ENCODE measurements around the gene KRTAP9-3. TPM values are rescaled to one million over a fixed set of nuclear protein-coding genes. Genes with fewer than 3 reads are reported as not detected.
"Not testable (repeated sequence)": the region's sequence is repeated elsewhere in the genome, so short reads cannot be mapped to it uniquely, and the experiment has no call there.

KRTAP9-3 gene
- total and polyA plus RNA-seq, 7 experiments from 2014 or later, result not detected

DNA sequence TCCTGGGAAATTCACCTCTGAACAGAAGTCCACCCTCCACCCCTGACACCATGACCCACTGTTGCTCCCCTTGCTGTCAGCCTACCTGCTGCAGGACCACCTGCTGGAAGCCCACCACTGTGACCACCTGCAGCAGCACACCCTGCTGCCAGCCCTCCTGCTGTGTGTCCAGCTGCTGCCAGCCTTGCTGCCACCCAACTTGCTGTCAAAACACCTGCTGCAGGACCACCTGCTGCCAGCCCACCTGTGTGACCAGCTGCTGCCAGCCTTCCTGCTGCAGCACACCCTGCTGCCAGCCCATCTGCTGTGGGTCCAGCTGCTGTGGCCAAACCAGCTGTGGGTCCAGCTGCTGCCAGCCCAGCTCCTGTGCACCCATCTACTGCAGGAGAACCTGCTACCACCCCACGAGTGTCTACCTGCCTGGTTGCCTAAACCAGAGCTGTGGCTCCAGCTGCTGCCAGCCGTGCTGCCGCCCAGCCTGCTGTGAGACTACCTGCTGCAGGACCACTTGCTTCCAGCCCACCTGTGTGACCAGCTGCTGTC is 43.5 kb downstream of the KRTAP9-3 start, which contains the start of gene KRTAP9-7:
Gene KRTAP9-7 (plus strand): TSS at position 51 of the 543 bp plus-strand sequence. CDS start 0 bp downstream, at position 51.
- intact Hi-C loops (cut with micrococcal nuclease); H3K9me3 ChIP-seq (ENCODE audit: control insufficient read depth in 2 of 3, low read length in 3 of 3): not testable (repeated sequence)
- POLR2A ChIA-PET, result interaction anchor here (0.6 kb wide), 1 partner anchor 14 kb away, joined by 3 read pairs; no protein-coding TSS in a partner anchor

GRCh38 chr17:41278176-41278955 is 46.1 kb downstream of the KRTAP9-3 start:
- H3K4me3 ChIP-seq (ENCODE audit: low read length), result no peak overlapping the region
- Mint-ChIP-seq H3K27me3 (peaks cover 4 to 20% (median 6%) of the 10 kb centered on the region in 5 donors), H3K36me3 (no peaks in the 10 kb centered on the region), H3K4me1 (peaks cover 0 to 11% (median 0%) of the 10 kb centered on the region in 7 donors), H3K4me3 (no peak overlapping the region), H3K27ac (peak overlapping the region in 1 of 9 donors; percentile 32), H3K9me3 (peaks cover 0 to 3% (median 0%) of the 10 kb centered on the region in 11 donors)
- H3K36me3 ChIP-seq (ENCODE audit: control insufficient read depth in 2 of 3, insufficient read depth in 3 of 3, low read length in 3 of 3), result no peaks in the 10 kb centered on the region
- ATAC-seq (no peak), DNase-seq (no peak)
- CTCF ChIA-PET, result no interaction called here
- no peaks in the 10 kb centered on the region for H3K4me1 ChIP-seq (ENCODE audit: control insufficient read depth in 2 of 2, insufficient read depth in 2 of 2, low read length in 2 of 2)
- POLR2A ChIA-PET, result no interaction called here
- H3K27ac ChIP-seq (ENCODE audit: low read depth, low read length), result no peak overlapping the region
- no peaks in the 10 kb centered on the region for H3K27me3 ChIP-seq (ENCODE audit: control insufficient read depth in 2 of 2, insufficient read depth in 2 of 2, low read length in 2 of 2)
- no peaks in the 10 kb centered on the region for H3K9me3 ChIP-seq (ENCODE audit: control insufficient read depth in 2 of 3, low read length in 3 of 3)
- intact Hi-C loops (cut with micrococcal nuclease), result loop anchor here in 1 of 2 donors (1.0 kb wide), 1 partner anchor 14 kb away; no protein-coding TSS in a partner anchor

More for the DNA sequence above, 43.5 kb downstream of the KRTAP9-3 start, which contains the start of gene KRTAP9-7:
- H3K9me3 Mint-ChIP-seq; H3K36me3 Mint-ChIP-seq; H3K4me1 ChIP-seq (ENCODE audit: control insufficient read depth in 2 of 2, insufficient read depth in 2 of 2, low read length in 2 of 2); H3K27ac Mint-ChIP-seq; H3K36me3 ChIP-seq (ENCODE audit: control insufficient read depth in 2 of 3, insufficient read depth in 3 of 3, low read length in 3 of 3); CTCF ChIA-PET; ATAC-seq; H3K27me3 ChIP-seq (ENCODE audit: control insufficient read depth in 2 of 2, insufficient read depth in 2 of 2, low read length in 2 of 2); DNase-seq; H3K4me3 Mint-ChIP-seq; H3K4me3 ChIP-seq (ENCODE audit: low read length); H3K27ac ChIP-seq (ENCODE audit: low read depth, low read length): not testable (repeated sequence)
- Mint-ChIP-seq H3K4me1 (peaks cover 0 to 12% (median 2%) of the 10 kb centered on the region in 7 donors), H3K27me3 (peaks cover 4 to 16% (median 6%) of the 10 kb centered on the region in 5 donors)

Other genes with a start within 250 kb of the KRTAP9-3 start
Only the 30 nearest of the 42 such genes appear.
- not detected for gene KRTAP2-1, start 185.1 kb upstream of the KRTAP9-3 start, total RNA-seq
- not detected for gene KRTAP2-1, start 185.1 kb upstream of the KRTAP9-3 start, polyA plus RNA-seq
- gene KRTAP2-2, start 177.2 kb upstream of the KRTAP9-3 start, total RNA-seq, result not detected
- not detected for gene KRTAP2-2, start 177.2 kb upstream of the KRTAP9-3 start, polyA plus RNA-seq
- not detected for gene KRTAP2-3, start 172.3 kb upstream of the KRTAP9-3 start, total RNA-seq
- not detected for gene KRTAP2-3, start 172.3 kb upstream of the KRTAP9-3 start, polyA plus RNA-seq
- gene KRTAP2-4, start 166.6 kb upstream of the KRTAP9-3 start, total RNA-seq, result not detected
- gene KRTAP2-4, start 166.6 kb upstream of the KRTAP9-3 start, polyA plus RNA-seq, result not detected
- gene KRTAP4-7, start 148.3 kb upstream of the KRTAP9-3 start, total RNA-seq, result not detected
- gene KRTAP4-7, start 148.3 kb upstream of the KRTAP9-3 start, polyA plus RNA-seq, result not detected
- not detected for gene KRTAP4-8, start 134.3 kb upstream of the KRTAP9-3 start, total RNA-seq
- gene KRTAP4-8, start 134.3 kb upstream of the KRTAP9-3 start, polyA plus RNA-seq, result not detected
- gene KRTAP4-16, start 130.2 kb upstream of the KRTAP9-3 start, total RNA-seq, result not detected
- not detected for gene KRTAP4-16, start 130.2 kb upstream of the KRTAP9-3 start, polyA plus RNA-seq
- not detected for gene KRTAP4-9, start 127.1 kb upstream of the KRTAP9-3 start, total RNA-seq
- not detected for gene KRTAP4-9, start 127.1 kb upstream of the KRTAP9-3 start, polyA plus RNA-seq
- not detected for gene KRTAP4-11, start 114.1 kb upstream of the KRTAP9-3 start, total RNA-seq
- not detected for gene KRTAP4-11, start 114.1 kb upstream of the KRTAP9-3 start, polyA plus RNA-seq
- not detected for gene KRTAP4-12, start 108.3 kb upstream of the KRTAP9-3 start, total RNA-seq
- not detected for gene KRTAP4-12, start 108.3 kb upstream of the KRTAP9-3 start, polyA plus RNA-seq
- not detected for gene KRTAP4-6, start 91.9 kb upstream of the KRTAP9-3 start, total RNA-seq
- gene KRTAP4-6, start 91.9 kb upstream of the KRTAP9-3 start, polyA plus RNA-seq, result not detected
- gene KRTAP4-5, start 82.6 kb upstream of the KRTAP9-3 start, total RNA-seq, result not detected
- not detected for gene KRTAP4-5, start 82.6 kb upstream of the KRTAP9-3 start, polyA plus RNA-seq
- not detected for gene KRTAP4-4, start 71.7 kb upstream of the KRTAP9-3 start, total RNA-seq
- gene KRTAP4-4, start 71.7 kb upstream of the KRTAP9-3 start, polyA plus RNA-seq, result not detected
- gene KRTAP4-3, start 64.2 kb upstream of the KRTAP9-3 start, total RNA-seq, result not detected
- gene KRTAP4-3, start 64.2 kb upstream of the KRTAP9-3 start, polyA plus RNA-seq, result not detected
- not detected for gene KRTAP4-2, start 54.2 kb upstream of the KRTAP9-3 start, total RNA-seq
- gene KRTAP4-2, start 54.2 kb upstream of the KRTAP9-3 start, polyA plus RNA-seq, result not detected
- not detected for gene KRTAP4-1, start 47.5 kb upstream of the KRTAP9-3 start, total RNA-seq
- not detected for gene KRTAP4-1, start 47.5 kb upstream of the KRTAP9-3 start, polyA plus RNA-seq
- not detected for gene KRTAP9-1, start 42.6 kb upstream of the KRTAP9-3 start, total RNA-seq
- gene KRTAP9-1, start 42.6 kb upstream of the KRTAP9-3 start, polyA plus RNA-seq, result not detected
- not detected for gene KRTAP9-2, start 5.8 kb upstream of the KRTAP9-3 start, total RNA-seq
- gene KRTAP9-2, start 5.8 kb upstream of the KRTAP9-3 start, polyA plus RNA-seq, result not detected
- gene KRTAP9-8, start 5.5 kb downstream of the KRTAP9-3 start, total RNA-seq, result not detected
- gene KRTAP9-8, start 5.5 kb downstream of the KRTAP9-3 start, polyA plus RNA-seq, result not detected
- gene KRTAP9-4, start 17.2 kb downstream of the KRTAP9-3 start, total RNA-seq, result not detected
- not detected for gene KRTAP9-4, start 17.2 kb downstream of the KRTAP9-3 start, polyA plus RNA-seq
- gene KRTAP9-9, start 22.9 kb downstream of the KRTAP9-3 start, total RNA-seq, result not detected
- gene KRTAP9-9, start 22.9 kb downstream of the KRTAP9-3 start, polyA plus RNA-seq, result not detected
- gene KRTAP9-6, start 32.9 kb downstream of the KRTAP9-3 start, total RNA-seq, result not detected
- gene KRTAP9-6, start 32.9 kb downstream of the KRTAP9-3 start, polyA plus RNA-seq, result not detected
- not detected for gene KRTAP9-7, start 43.2 kb downstream of the KRTAP9-3 start, total RNA-seq
- gene KRTAP9-7, start 43.2 kb downstream of the KRTAP9-3 start, polyA plus RNA-seq, result not detected
- gene KRTAP29-1, start 70.4 kb downstream of the KRTAP9-3 start, total RNA-seq, result not detected
- under 1 TPM in 1 of 2 donors, not detected in 1; 0.30 TPM for gene KRTAP29-1, start 70.4 kb downstream of the KRTAP9-3 start, polyA plus RNA-seq
- gene KRTAP16-1, start 76.9 kb downstream of the KRTAP9-3 start, total RNA-seq, result under 1 TPM in 3 of 5 experiments, not detected in 2; 0.22 to 0.49 (median 0.32) TPM
- under 1 TPM in 1 of 2 donors, not detected in 1; 0.19 TPM for gene KRTAP16-1, start 76.9 kb downstream of the KRTAP9-3 start, polyA plus RNA-seq
- not detected for gene KRTAP17-1, start 83.3 kb downstream of the KRTAP9-3 start, total RNA-seq
- not detected for gene KRTAP17-1, start 83.3 kb downstream of the KRTAP9-3 start, polyA plus RNA-seq
- gene KRT33A, start 118.4 kb downstream of the KRTAP9-3 start, total RNA-seq, result not detected
- gene KRT33A, start 118.4 kb downstream of the KRTAP9-3 start, polyA plus RNA-seq, result not detected
- not detected for gene KRT33B, start 137.4 kb downstream of the KRTAP9-3 start, total RNA-seq
- not detected for gene KRT33B, start 137.4 kb downstream of the KRTAP9-3 start, polyA plus RNA-seq
- not detected for gene KRT34, start 149.9 kb downstream of the KRTAP9-3 start, total RNA-seq
- gene KRT34, start 149.9 kb downstream of the KRTAP9-3 start, polyA plus RNA-seq, result not detected
- gene KRT31, start 165.2 kb downstream of the KRTAP9-3 start, total RNA-seq, result not detected
- gene KRT31, start 165.2 kb downstream of the KRTAP9-3 start, polyA plus RNA-seq, result not detected

All from naive thymus-derived CD4-positive, alpha-beta T cell (primary cell).